Activated CD4-positive, alpha-beta T cell treated with anti-CD3 and anti-CD28 coated beads for 48 hours (primary cell): Measurements from ENCODE around the gene GNRHR.

Experiments
- DNase-seq: peaks from one replicate; pipeline ENCODE4 v3.0.0-alpha.2; 2020

The GNRHR gene

GRCh38 chr4:67700116-67700737 lies 54.0 kb downstream of the GNRHR start:
- DNase-seq, result no peak

- DNase-seq, result no peak
These were observed 54.6 kb downstream of the GNRHR start for GRCh38 chr4:67699603-67700002.

GRCh38 chr4:67697860-67698687 lies 56.1 kb downstream of the GNRHR start:
- no peak for DNase-seq

- DNase-seq, result no peak
These were observed 58.1 kb downstream of the GNRHR start for GRCh38 chr4:67696061-67696460.

- no peak for DNase-seq
These were observed 59.5 kb downstream of the GNRHR start for GRCh38 chr4:67694662-67695061.

GRCh38 chr4:67691328-67691727 lies 62.9 kb downstream of the GNRHR start:
- DNase-seq, result no peak
